Neural cell (in vitro differentiated cells): ENCODE data around the gene CCDC80. TPM values are rescaled to one million over a fixed set of nuclear protein-coding genes. Genes with fewer than 3 reads are reported as not detected.

Source experiments
- H2AFZ ChIP-seq: fragments of 200-600, 300-800 bp; sonication (generic), shearing (Covaris generic); 2 replicates; pipeline ENCODE4 v1.6.0; 2014; ENCODE audit warnings: low read depth, mild to moderate bottlenecking, antibody characterized with exemption, low read length, moderate library complexity
- H3F3A ChIP-seq: fragments of 200-600 bp; shearing (Covaris generic); 2 replicates; pipeline ENCODE4 v1.6.1; 2016; ENCODE audit warnings: mild to moderate bottlenecking, moderate library complexity, mixed read lengths, antibody characterized with exemption, low read length; ENCODE audit not compliant: insufficient read depth, poor library complexity, severe bottlenecking
- H3K27ac ChIP-seq: fragments of 200-600, 300-800 bp; sonication (generic), shearing (Covaris generic); 2 replicates; pipeline ENCODE4 v1.5.1; 2014; ENCODE audit warnings: mild to moderate bottlenecking, low read length, moderate library complexity
- H3K27me3 ChIP-seq: fragments of 300-800, 200-600 bp; sonication (generic), shearing (Covaris generic); 2 replicates; pipeline ENCODE4 v1.6.0; 2014; ENCODE audit warnings: mild to moderate bottlenecking, low read depth, low read length, moderate library complexity; ENCODE audit not compliant: insufficient read depth
- H3K36me3 ChIP-seq: fragments of 300-800, 200-600 bp; sonication (generic), shearing (Covaris generic); 2 replicates; pipeline ENCODE4 v1.5.1; 2014; ENCODE audit warnings: mild to moderate bottlenecking, antibody characterized with exemption, low read length, moderate library complexity; ENCODE audit not compliant: insufficient read depth
- H3K4me2 ChIP-seq: fragments of 300-800, 200-600 bp; sonication (generic), shearing (Covaris generic); 2 replicates; pipeline ENCODE4 v1.6.0; 2014; ENCODE audit warnings: mild to moderate bottlenecking, low read length
- H3K4me3 ChIP-seq: fragments of 300-800, 200-600 bp; sonication (generic), shearing (Covaris generic); 2 replicates; pipeline ENCODE4 v1.5.1; 2014; ENCODE audit warnings: mild to moderate bottlenecking, low read length, moderate library complexity
- H3K79me2 ChIP-seq: fragments of 200-600 bp; shearing (Covaris generic); replicated peaks from 2 replicates; pipeline ENCODE4 v1.6.0; 2014; ENCODE audit warnings: mild to moderate bottlenecking, low read length, moderate library complexity; ENCODE audit not compliant: insufficient read depth
- H3K9ac ChIP-seq: fragments of 300-800, 200-600 bp; sonication (generic), shearing (Covaris generic); 2 replicates; pipeline ENCODE4 v1.6.1; 2016; ENCODE audit warnings: mild to moderate bottlenecking, low read length, mixed read lengths
- H3K9me2 ChIP-seq: fragments of 200-600 bp; shearing (Covaris generic); 2 replicates; pipeline ENCODE4 v1.6.1; 2016; ENCODE audit warnings: mild to moderate bottlenecking, low read length, mixed read lengths; ENCODE audit not compliant: insufficient read depth
- H3K9me3 ChIP-seq: fragments of 200-600, 300-800 bp; sonication (generic), shearing (Covaris generic); 2 replicates; pipeline ENCODE4 v1.6.1; 2016; ENCODE audit warnings: mild to moderate bottlenecking, mixed run types, low read length, moderate library complexity, mixed read lengths
- H4K20me1 ChIP-seq: fragments of 200-600 bp; shearing (Covaris generic); 2 replicates; pipeline ENCODE4 v1.6.1; 2016; ENCODE audit warnings: mild to moderate bottlenecking, mixed run types; ENCODE audit not compliant: insufficient read depth
- CTCF ChIP-seq: fragments of 450-650 bp; IDR thresholded peaks from 2 replicates; pipeline ENCODE4 v1.5.1; 2014; ENCODE audit warnings: antibody characterized with exemption, mild to moderate bottlenecking, moderate library complexity; ENCODE audit not compliant: poor library complexity, severe bottlenecking
- EP300 ChIP-seq: fragments of 450-650 bp; conservative IDR thresholded peaks from 2 replicates; pipeline ENCODE4 v1.6.1; 2014; ENCODE audit warnings: antibody characterized with exemption, mild to moderate bottlenecking, moderate library complexity; ENCODE audit not compliant: poor library complexity, severe bottlenecking
- EZH2 ChIP-seq: fragments of 200-600, 300-800 bp; shearing (Covaris generic), sonication (generic); IDR thresholded peaks from 2 replicates; pipeline ENCODE4 v1.6.1; 2014; ENCODE audit warnings: antibody characterized with exemption, low read length, borderline replicate concordance, mild to moderate bottlenecking; ENCODE audit not compliant: insufficient read depth, poor library complexity, severe bottlenecking
- MXI1 ChIP-seq: fragments of 450-650 bp; conservative IDR thresholded peaks from 2 replicates; pipeline ENCODE4 v1.6.1; 2014; ENCODE audit warnings: antibody characterized with exemption, mild to moderate bottlenecking; ENCODE audit not compliant: poor library complexity, severe bottlenecking
- POLR2AphosphoS5 ChIP-seq: IDR thresholded peaks from 2 replicates; pipeline ENCODE4 v1.6.1; 2012
- RAD21 ChIP-seq: fragments of 450-650 bp; conservative IDR thresholded peaks from 2 replicates; pipeline ENCODE4 v1.6.1; 2014; ENCODE audit warnings: antibody characterized with exemption, mild to moderate bottlenecking, moderate library complexity
- REST ChIP-seq: IDR thresholded peaks from 2 replicates; pipeline ENCODE4 v1.6.1; 2012; ENCODE audit warnings: borderline replicate concordance
- SMC3 ChIP-seq: fragments of 450-650 bp; conservative IDR thresholded peaks from 2 replicates; pipeline ENCODE4 v1.6.1; 2014; ENCODE audit warnings: antibody characterized with exemption, mild to moderate bottlenecking, moderate library complexity; ENCODE audit not compliant: poor library complexity
- TAF1 ChIP-seq: IDR thresholded peaks from 2 replicates; pipeline ENCODE4 v1.6.1; 2012; ENCODE audit warnings: low read depth
- polyA plus RNA-seq: library from polyadenylated mRNA; depleted of rRNA; stranded (reverse); fragments of >200 nt; gene quantifications from 2 replicates; pipeline ENCODE4 v1.2.3, GENCODE V29; 2014

The CCDC80 gene
- polyA plus RNA-seq, 1 donor from 2014 or later: 0.14 TPM

DNA sequence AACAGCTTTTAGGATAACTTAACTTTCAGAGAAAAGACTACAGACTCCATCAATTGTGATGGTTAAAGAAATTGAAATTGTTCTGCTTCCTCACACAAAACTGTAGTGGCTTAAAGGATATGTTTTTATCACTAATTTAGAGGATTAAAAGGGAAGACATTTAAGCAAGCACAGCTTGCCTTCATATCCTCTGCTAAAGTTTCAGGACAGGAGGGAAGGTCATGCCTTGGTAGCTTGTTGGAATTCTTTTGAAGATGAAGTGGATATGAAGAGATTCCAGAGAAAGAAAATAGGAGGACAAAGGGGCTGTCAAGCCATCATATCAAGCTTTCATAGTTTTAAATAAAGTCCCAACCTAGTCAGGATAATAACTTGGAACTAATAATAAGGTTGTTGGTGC, 33.1 kb downstream of the CCDC80 start:
- H3K9me3 ChIP-seq: no peaks in the 10 kb centered on the region
- H3K27ac ChIP-seq: no peak overlapping the region
- no peaks in the 10 kb centered on the region for H3K79me2 ChIP-seq
- no peak for TF ChIP-seq SMC3
- TF ChIP-seq REST: no peak
- TF ChIP-seq TAF1: no peak
- no peak for TF ChIP-seq EP300
- H3K4me2 ChIP-seq: no peak overlapping the region
- no peaks in the 10 kb centered on the region for H4K20me1 ChIP-seq
- H2AFZ ChIP-seq: no peak overlapping the region
- H3K9me2 ChIP-seq: no peaks in the 10 kb centered on the region
- H3K27me3 ChIP-seq: no peaks in the 10 kb centered on the region
- no peaks in the 10 kb centered on the region for H3K36me3 ChIP-seq
- no peak overlapping the region for H3K4me3 ChIP-seq
- no peaks in the 10 kb centered on the region for H3F3A ChIP-seq
- no peak overlapping the region for H3K9ac ChIP-seq

GRCh38 chr3:112606098-112606497, 34.8 kb downstream of the CCDC80 start:
- Histone ChIP-seq H3K9me2 (no peaks in the 10 kb centered on the region), H3K4me3 (no peak overlapping the region), H3K79me2 (no peaks in the 10 kb centered on the region), H3F3A (no peaks in the 10 kb centered on the region), H3K9ac (no peak overlapping the region), H3K4me2 (no peak overlapping the region), H4K20me1 (no peaks in the 10 kb centered on the region), H3K9me3 (no peaks in the 10 kb centered on the region), H3K27ac (peak overlapping the region; percentile 76), H3K36me3 (no peaks in the 10 kb centered on the region), H2AFZ (no peak overlapping the region), H3K27me3 (no peaks in the 10 kb centered on the region)
- TF ChIP-seq RAD21 (no peak), REST (no peak), TAF1 (no peak), EP300 (no peak), EZH2 (no peak), CTCF (no peak), SMC3 (no peak), POLR2AphosphoS5 (no peak), MXI1 (no peak)
